GM19238 (cell line): ENCODE data around the gene SORBS1.

Source experiments
- DNase-seq: peaks from one replicate; pipeline ENCODE4 v3.0.0; 2011; ENCODE audit warnings: low spot score; ENCODE audit not compliant: insufficient read length

Gene SORBS1

GRCh38 chr10:95327367-95327766, 233.8 kb downstream of the SORBS1 start:
- DNase-seq = no peak

DNA sequence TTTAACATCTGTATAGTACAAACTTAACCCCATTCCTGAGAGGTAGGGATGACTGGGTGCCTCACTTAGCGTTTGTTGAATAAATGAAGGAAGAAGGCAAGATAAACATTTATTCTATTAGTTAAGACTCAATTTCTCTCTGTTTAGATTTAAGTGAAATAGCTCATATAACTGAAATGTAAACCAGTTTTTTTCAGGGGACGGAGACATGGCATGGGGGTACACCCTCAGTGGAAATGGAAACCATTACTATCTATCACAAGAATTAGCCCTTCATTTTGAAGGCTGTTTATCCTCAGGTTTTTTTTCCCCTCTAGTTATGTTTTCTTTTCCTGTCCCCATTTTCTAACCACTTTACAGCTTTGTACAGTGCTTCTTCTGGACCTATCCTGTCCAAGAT, 234.8 kb downstream of the SORBS1 start:
- DNase-seq = no peak

- no peak for DNase-seq
Measured at GRCh38 chr10:95325863-95326262, 235.3 kb downstream of the SORBS1 start.

DNA sequence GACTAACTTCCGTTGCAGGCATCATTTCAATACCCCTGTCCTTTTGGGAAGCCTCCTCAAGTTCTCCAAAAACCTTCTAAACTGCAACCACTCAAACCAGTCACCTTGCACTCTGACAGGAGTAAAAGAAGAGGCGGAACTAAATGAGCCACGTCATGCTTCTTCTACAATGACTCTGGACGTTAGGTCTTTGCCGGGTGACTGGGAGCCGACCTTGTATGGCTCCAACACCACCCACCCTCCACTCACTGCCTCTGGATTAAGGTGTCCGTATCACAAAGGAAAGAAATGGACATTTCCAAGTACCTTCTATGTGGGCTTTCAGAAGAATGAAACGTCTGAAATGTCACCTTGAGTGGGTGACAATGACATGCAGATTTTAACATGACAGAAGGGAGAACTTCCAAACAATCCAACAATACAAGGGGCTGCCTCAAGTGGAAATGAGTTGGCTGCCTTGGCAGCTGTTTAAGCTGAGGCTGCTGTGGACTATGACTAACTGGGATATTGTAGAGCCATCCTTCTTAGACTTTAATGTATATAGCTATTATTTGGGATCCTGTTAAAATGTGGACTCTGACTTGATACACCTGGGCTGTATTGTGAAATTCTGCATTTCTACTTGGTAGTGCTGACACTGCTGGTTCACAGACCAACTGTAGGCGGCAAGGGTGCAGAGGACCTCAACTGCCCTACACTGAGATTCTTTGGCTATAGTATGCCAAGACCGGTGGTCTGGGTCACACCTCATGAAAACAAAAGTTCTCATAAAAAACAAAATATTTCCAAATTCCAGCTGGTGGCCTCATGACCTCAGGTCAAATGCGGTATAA, 236.5 kb downstream of the SORBS1 start:
- DNase-seq = no peak

- DNase-seq = no peak
Measured at GRCh38 chr10:95321554-95322301, 239.4 kb downstream of the SORBS1 start.

GRCh38 chr10:95319239-95319638, 241.9 kb downstream of the SORBS1 start:
- DNase-seq = no peak

- DNase-seq = no peak
Measured at GRCh38 chr10:95315509-95315908, 245.7 kb downstream of the SORBS1 start.

DNA sequence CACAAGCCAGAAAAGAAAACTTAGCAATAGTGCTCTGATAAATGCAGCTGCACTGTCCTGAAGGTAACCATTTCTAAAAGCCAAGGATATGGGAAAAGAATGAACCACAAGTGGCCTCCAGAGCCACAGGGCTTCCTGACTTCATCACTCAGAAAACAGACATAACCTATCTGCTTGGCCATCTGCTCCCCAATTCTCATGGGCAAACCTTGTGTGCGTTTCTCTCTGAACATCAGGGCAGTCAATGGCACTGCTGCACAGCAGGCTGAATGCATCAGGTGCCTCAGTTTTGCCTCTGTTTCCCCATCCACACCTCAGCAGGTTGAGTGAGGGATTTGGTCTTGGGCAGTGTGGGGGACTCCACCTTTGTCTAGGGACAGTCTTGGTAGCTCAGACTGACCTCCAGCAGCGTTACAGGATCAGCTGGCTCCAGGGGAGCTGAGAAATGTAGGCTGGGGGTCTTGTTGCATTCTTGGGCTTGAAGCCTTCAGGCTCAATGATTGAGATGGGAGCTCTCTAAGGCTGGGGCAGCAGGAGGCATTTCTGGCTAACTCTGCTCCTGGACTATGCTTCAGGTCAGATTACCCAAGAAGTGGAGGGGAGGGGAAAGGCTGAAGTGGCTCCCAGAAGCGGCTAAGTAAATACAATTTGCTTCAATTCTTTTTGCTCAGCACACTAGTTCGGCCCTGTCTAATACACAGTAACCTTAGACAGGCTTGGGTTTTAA, 246.8 kb downstream of the SORBS1 start:
- DNase-seq = no peak

DNA sequence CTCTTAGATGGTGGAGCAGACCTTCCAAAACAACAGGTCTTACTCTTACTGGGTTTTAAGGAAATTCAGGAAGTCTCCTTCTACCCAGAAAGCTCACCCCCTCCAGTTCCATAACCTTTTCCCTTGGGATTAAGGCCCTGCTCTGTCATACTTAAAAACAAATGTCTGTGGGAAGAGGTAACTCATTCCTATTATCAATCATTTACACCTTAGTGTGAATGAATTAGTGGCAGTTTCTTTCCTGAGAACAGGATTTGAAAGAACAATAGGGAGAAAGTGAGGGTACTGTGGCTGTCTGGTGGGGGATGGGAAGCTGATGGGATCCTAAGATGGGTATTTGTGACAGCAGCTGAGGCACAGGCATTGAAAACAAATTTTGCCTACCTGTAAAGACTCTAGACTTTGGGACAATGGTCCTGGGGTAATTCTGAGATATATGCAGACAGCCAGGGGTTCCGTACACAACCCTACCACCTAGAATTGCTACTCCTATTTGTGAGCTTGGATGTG, 248.1 kb downstream of the SORBS1 start:
- DNase-seq = no peak

DNA sequence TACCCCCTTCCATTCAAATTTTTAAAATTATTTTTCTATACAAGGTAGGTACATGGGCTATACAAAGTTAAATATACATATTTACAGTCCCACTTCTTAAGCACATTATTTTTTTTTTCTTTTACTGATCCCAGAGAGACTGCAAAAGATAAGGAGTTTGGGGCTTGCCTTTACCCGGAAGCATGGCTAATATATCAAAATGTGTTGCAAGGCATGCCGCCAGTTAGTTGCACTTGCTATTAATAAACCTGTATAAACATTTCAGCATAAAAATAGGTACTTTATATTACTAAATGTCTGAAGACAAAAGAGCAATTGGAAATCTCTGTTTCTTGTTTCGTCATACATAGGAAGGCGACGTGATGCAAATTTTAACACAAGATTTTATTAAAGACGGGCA, 248.9 kb downstream of the SORBS1 start:
- no peak for DNase-seq

- no peak for DNase-seq
Measured at GRCh38 chr10:95309958-95310357, 251.2 kb downstream of the SORBS1 start.

- DNase-seq = no peak
Measured at GRCh38 chr10:95308389-95309302, 252.5 kb downstream of the SORBS1 start.

DNA sequence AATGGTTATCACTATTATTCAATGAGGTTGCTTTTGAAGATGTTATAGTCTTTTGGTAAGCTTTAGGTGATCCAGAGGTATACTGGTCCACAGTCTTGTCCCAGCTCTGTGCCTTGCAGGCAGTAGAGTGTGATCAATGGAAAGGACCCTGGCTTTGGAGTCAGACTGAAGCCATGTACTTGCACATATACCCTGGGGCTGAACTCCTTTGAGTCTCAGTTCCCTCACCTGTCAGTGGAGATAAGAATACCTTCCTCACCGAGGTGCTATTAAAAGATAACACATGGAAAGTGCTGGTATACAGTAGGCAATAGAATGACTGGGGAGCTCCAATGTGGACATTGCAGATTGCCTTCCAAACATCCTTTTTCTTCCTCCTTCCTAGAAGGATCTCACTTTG, 254.3 kb downstream of the SORBS1 start:
- DNase-seq = no peak

DNA sequence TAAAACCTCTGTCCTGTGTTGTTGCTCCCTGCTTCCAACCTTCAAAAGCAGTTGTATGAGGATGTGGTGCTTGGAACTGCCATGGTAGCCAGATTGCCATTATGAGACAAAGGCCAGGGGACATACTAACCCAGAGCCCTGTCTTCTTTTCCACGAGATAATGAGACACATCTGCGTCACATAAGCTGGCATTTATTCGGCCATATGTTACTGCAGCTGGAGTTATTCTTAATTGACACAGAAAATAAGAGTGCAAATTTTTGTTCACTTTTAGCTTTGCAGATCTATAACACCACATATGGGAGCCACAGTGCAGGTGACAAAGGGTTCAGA, 254.9 kb downstream of the SORBS1 start:
- DNase-seq = no peak

GRCh38 chr10:95305606-95306317, 255.4 kb downstream of the SORBS1 start:
- no peak for DNase-seq

- DNase-seq = no peak
Measured at GRCh38 chr10:95304976-95305375, 256.2 kb downstream of the SORBS1 start.

- no peak for DNase-seq
Measured at GRCh38 chr10:95304463-95304862, 256.7 kb downstream of the SORBS1 start.

DNA sequence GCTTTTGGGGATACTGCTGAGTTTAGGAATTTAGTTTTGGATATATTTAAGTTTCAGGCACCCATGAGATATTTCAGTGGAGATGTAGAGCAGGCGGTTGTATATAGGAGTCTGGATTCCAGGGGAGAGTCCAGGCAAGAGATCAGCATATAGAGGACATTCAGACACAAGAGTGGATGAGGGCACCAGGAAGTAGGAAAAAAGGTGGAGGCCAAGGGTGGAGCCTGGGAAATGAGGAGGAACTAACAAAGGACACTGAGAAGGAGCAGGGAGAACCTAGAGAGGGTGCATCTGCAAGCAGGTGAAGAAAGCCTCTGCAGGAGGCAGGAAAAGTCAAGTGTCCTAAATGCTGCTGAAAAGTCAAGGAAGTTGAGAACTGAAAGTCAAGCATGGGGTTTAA, 257.2 kb downstream of the SORBS1 start:
- DNase-seq = no peak

GRCh38 chr10:95303535-95303934, 257.6 kb downstream of the SORBS1 start:
- DNase-seq = no peak

- DNase-seq = no peak
Measured at GRCh38 chr10:95300022-95300539, 261.1 kb downstream of the SORBS1 start.
